Esophagus mucosa (tissue), 1 donor: ENCODE results near the gene MRPL58. TPM values are rescaled to one million over a fixed set of nuclear protein-coding genes. Genes with fewer than 3 reads are reported as not detected.
A peak's percentile ranks its signal among the peaks of the same experiment; 100 is the strongest.

ENCODE experiments used
- ATAC-seq: fragments of 200-7000 bp; cut with Tn5 transposase; one replicate; pipeline ENCODE4 v1.9.1; 2020
- total RNA-seq: library from RNA; stranded (reverse); gene quantifications from one replicate; pipeline ENCODE4 v1.2.4, GENCODE V29; 2023
- donor health status: DM: yes; HTN: yes; CAD: no.

MRPL58 gene
- total RNA-seq, 1 donor from 2014 or later, result 47.8 TPM

DNA sequence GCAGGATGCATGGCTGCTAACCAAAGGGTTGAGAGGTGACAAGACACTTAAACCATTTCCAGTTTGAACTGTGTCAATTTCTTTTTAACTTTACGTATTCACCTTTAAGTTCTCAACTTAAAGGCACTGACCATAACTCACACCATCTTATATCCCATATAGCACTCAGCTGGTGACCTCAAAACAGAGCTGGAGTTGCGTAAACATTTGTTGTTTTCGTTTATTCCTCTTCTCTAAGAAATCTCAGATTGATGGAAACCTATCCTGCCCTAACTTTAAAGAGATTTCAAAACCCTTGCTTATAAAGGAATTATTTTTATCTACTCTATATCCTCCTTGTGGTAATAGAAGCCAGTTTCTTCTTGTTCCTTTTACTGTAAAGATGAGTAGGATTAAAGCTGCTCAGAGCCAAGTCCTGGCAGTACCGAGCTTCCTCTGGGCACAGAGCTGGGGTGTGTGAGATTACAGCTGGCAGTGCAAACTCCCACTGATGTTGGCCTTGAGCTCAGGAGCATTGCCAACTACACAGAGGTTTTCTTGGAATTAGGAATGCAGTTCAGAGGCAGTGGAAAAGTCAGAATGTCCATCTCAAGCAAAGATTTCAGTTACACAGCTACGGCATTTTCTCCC, 35.9 kb downstream of the MRPL58 start:
- ATAC-seq, result no peak

DNA sequence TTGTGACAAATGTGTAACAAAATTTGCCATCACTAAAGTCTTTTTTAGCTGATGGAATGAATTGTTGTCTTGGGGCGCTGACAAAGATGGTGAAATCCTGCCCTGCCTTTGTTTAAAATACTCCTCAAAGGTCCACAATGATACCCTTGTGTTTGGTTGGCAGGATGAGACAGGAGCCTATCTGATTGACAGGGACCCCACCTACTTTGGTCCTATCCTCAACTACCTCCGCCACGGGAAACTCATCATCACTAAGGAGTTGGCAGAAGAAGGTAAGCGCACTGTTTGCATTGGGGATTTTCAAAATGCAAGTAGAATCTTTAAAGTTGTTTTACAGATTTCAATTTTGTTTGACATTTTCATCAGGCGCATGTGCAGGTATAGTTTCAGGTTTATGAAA, 36.6 kb downstream of the MRPL58 start:
- no peak for ATAC-seq

DNA sequence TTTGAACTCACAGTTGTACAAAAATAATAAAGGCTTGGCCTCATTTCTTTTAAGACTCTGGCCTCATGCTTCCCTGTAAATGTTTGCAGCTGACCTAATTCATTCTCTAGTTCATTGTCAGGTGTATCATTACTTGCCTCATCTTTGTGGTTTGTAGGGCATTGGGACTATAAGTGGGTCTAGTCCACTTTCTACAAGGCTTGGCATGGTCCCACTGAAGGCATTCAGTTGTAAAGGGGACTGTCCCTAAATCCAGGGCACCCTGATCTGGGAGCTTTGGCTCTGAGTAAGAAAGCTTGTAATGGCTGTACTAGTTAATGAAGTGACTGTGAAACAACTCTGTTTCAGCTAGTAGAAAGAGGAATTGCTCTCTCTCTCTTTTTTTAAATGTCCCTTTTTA, 37.2 kb downstream of the MRPL58 start:
- ATAC-seq, result no peak

DNA sequence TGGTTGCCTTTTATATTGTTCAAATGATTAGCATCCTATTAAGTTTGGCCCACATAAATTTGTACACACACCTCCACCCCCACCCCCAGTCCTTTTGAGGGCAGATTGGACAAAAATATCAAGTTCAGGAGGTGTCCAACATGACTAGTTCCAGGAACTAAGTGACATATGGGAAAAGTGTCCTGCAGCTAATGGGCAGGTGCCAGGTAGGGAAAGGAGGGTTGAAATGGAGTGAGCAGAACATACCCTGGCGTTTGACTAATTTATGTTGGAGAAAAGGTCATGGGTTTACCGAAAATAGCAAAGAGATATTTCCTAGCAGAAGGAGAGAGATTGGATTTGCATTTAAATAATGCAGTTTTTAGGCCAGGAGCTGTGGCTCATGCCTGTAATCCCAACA, 39.5 kb downstream of the MRPL58 start:
- ATAC-seq, result no peak

DNA sequence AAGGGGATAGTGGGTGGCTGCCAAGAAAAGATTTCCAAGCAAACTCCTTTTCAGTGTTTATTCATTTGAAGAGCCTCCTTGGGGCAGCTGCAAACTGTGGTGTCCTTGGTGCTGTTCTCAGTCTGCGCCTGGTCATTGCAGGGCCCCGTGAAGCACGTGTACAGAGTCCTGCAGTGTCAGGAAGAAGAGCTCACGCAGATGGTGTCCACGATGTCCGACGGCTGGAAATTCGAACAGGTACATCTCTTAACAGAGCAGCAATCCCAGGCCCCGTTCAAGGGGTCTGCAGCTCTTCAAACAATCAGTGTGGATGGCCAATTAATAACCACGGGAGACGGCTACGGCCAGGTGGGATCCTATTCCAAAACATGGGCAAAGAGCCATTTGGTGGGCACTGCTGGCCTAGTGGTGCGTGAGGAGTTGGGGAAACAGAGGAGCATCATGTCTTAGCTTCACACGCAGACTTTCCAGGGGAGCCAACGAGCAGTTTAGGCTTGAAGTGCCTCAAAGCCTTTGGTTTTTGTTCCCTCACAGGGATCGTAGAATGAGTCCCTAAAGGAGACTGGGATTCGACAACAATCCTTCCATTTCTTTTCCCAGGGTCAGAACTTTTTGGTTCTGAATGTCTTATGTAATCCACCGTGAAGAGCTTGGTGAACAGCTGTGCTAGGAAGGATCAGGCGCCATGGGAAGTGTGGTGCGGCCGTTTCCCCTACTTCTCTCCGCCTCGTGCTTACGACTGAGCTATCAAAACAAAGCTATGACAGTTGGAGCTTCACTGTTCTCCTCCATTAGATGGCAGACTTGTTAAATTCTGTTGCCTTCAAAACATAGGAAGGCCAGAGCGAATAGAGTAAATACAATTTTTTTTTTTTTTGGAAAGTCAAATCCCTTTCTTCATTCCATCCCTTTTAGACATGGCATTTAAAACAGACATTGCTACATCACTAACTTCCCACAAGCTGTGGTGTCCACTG, 47.2 kb downstream of the MRPL58 start:
- ATAC-seq, result peak; percentile 59

DNA sequence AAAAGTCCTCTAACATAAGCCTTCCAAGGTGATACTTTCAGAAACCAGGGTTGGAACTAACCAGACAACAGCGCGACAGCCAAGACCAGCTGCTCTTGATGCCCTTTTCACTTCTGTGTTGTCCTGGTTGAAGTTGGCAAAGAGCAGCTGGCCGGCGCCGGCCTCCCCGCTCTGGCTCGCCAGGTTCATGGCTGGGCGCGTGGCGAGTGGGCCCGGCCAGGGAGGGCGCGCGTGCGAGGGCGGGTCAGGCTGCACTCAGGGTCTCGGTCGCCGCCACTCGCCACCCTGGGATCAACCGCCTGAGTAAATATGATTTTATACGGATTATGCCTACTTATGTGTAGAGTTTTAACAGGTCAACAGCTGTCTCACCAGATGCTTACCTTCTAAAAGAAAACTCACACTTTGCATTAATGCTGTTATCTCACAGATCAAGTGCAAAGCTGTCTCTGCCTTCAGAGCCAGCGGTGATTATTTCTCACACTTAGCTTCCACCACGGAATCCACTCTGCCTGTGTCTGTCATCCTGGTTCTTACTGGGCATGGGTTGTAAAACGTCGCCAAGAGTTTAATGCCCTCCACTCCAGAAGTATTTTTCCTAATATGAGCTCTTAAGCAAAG, 48.1 kb downstream of the MRPL58 start:
- peak; percentile 16 for ATAC-seq

DNA sequence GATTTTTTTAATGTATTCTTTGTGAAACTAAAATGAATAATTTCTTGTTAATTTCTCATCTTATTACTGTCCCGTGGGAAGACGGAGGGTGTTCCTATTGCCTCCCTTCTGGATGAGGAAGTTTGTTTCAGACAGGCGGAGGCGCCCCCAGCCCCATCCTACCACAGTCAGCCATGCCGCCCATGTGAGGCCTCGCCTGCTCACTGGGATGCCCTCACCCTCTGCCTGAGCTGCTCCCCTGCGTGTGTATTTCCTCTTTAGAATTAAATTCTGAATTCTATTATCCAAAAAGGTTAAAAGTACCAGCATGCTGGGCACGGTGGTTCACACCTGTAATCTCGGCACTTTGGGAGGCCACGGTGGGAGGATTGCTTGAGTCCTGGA, 48.6 kb downstream of the MRPL58 start:
- ATAC-seq, result no peak

DNA sequence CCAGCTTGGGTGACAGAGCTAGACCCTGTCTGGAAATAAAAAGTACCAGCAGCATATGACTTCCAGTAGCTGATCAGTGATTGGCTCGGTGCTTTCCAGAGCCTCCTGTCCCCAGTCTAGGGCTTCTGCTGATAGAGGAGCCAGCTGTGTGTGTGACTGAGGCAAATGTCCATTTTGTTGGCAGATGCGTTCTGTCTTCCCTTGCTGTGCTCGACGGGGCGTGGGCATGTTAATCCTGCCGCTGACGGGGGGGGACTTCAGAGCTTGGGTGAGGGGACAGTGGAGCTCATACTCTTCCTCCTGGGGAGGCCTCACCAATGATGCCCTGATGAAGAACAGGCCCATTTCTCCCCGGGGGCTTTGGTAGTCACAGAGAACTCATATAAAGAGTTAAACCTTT, 49.1 kb downstream of the MRPL58 start:
- ATAC-seq, result no peak

DNA sequence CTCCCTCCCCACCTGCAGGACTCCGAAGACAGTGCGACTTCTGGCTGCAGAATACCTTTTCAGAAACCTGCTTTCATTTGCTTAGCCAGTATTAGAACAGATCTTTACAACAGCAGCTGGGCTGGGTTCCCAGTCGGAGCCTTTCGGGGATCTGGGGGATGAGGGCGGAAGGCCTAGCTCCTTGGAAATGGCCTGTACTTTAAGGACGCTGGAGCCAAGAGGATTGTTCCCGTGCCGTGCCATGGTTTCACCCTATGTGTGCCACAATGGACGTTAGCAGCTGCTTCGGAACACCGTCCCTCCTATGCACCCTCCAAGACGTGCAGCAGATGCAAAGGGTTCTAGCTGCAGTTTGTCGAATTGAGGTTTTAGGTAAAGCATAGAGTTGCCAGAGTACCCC, 50.7 kb downstream of the MRPL58 start:
- ATAC-seq, result no peak

DNA sequence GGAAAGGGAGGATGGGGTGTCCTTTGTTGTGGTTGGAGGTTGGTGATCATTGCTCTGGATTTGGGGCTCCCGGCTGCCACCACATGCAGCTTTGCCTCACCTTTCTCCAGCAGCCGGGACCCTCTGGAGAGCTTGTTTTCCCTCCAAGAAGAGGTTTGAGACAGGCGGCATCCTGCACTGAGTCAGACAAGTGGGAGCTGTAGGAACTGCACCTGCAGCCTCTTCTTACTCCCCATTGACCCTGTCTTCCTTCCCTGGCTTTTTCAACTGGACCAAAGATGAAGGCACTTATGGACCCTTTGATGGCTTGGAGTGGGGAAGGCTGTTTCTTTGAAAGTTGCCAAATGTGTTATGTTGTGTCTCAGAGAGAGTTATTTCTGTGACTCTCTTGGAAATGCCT, 51.2 kb downstream of the MRPL58 start:
- no peak for ATAC-seq

DNA sequence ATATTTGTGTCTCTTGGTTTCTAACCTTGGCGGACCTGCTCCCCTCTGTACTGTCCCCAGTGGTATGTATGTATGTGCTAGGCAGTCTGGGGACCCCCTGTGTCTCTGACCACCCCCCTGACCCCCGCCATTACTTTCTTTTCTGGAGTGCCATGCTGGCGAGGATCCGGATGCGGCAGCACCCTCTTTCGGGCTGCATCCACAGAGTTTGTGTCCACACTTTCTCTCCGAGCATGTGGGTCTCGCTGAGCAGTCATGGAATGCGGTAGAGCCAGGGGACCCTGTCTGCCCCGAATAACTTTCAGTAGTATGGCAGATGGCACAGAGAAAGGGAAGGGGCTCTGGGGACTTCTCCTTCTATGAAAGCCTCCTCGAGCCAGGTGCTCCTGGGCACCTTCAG, 51.6 kb downstream of the MRPL58 start:
- no peak for ATAC-seq

DNA sequence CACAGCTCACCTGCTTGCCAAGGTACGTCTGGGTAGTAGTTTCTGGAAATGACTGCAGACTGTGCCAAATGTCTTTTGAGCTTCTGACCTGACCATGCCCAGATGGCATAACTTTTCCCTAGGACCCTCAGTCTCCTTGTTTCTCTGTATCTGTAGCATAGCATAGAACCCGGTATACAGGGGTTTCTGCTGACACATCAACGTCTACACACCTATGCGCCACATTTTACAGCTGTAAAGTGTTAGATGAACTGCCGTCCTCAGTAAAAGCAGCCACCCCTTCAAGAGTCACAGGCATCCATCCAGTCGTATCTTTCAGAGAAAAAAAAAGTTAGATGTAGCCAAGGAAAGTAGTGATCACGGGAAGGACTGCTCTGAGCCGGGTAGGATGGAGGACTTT, 52.0 kb downstream of the MRPL58 start:
- no peak for ATAC-seq

DNA sequence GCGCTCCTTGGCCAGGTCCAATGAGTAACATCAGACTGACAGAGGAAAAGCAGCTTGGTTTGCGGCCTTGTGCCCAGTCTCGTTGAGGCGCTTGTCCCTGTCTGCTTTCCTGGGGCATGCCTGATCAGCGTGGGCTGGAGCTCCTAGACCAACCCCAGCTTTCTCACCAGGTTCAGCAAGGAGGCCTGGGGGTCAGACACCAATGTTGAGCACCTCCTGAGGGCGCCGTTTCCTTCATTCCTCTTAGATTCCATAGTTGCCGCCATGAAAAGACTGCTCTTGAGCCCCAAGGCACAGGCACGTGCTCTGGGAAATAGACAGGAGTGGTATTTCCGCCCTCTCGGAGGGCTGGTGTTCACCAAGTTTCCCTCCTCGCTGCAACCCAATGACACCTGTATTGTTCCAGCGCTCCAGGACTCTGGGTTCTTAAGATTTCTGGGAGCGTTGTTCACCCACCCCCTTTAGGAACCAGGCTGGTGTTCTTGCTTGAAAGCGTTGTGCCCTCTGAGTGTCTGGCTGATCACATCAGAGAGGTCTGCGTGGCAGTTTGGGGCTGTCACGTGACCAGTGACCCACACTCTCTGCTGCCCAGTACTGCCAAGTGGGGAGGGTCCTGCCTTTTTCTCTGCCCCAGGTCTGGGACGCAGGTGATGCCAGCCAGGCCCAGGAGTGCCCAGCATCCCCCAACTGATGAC, 52.5 kb downstream of the MRPL58 start:
- ATAC-seq, result no peak

DNA sequence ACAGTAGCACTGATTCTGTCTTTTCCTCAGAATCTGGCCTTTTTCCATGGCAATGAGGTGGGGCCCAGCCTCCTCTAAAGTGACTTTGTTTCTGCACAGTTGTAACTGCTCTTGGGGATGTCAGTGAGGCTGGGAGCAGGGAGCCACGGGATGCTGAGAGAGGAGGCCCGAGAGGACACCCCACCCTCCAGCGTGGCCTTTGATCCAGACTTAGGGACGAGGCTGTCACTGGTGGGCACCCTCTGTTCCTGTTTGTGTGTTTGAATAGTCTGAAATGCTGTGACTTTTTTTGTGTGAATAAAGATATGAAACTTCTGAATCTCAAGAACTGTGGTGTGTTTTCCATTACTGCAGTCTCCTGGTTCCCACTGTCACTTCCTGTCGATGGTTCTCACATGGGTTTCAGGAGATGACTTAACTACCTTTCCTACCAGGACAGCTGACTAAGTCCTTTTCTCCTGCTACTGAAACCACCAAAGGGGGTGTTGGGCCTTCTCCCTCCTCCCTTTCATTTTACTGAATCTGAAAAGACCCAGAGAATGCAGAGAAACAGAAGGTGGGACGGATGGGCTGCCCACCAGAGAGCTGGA, 53.2 kb downstream of the MRPL58 start:
- no peak for ATAC-seq

DNA sequence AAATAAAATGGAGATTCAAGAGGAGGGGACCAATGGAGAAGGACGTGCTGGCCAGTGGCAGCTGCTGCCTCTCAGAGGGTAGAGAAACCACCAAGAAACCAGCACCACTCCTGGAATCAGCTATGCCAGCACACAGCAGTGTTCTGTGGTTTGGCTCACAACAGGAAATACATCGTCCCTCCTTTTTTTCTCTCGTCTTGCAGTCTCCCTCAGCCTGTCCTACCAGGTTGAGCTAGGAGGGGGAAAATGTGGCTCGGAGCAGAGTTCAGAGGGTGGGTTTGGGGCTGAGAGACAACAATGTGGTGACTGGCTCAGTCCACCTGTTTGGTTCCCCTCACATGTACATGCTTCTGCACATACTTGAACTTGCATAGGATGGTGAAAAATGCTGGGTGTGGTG, 55.4 kb downstream of the MRPL58 start:
- no peak for ATAC-seq

DNA sequence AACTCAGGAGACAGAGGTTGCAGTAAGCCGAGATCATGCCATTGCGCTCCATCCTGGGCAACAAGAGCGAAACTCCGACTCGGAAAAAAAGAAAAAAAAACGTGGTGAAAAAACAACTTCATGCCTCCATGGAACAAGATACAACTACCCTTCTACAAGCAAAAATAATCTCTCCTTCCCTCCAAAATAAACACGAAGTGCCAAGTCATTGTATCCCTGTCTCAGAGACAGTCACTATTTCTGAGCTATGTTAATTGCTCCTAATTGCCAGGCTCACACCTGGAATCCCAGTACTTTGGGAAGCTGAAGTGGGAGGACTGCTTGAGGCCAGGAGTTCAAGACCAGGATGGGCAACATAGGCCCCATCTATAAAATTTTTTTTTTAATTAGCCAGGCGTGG, 56.3 kb downstream of the MRPL58 start:
- no peak for ATAC-seq

DNA sequence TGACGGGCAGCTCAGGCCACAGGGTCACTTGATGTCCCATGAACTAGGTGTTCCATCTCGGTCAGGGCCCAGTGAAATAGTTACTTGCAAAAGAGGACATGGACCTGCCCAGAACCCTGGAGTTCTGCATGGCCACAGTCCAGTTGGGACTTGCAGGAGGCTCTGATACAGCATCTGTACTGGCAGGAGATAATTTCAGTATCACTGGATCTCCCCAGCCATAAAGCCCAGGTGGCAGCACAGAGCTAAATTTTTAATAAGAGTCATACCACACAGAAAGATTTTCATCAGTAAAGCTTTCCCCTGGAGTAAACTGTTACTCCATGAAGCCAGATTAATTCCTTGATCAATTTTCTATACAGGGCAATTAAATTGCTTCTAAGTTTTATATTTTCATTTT, 57.3 kb downstream of the MRPL58 start:
- ATAC-seq, result peak; percentile 41

Other genes starting within 250 kb of the MRPL58 start
- gene NAT9, start 236.3 kb upstream of the MRPL58 start, total RNA-seq, result 14.6 TPM
- not detected for gene GRIN2C, start 152.8 kb upstream of the MRPL58 start, total RNA-seq
- gene FDXR, start 139.7 kb upstream of the MRPL58 start, total RNA-seq, result 31.5 TPM
- 1.4 TPM for gene FADS6, start 119.0 kb upstream of the MRPL58 start, total RNA-seq
- gene USH1G, start 89.4 kb upstream of the MRPL58 start, total RNA-seq, result 6.4 TPM
- 0.36 TPM for gene OTOP2, start 88.4 kb upstream of the MRPL58 start, total RNA-seq
- gene OTOP3, start 76.8 kb upstream of the MRPL58 start, total RNA-seq, result 14.7 TPM
- 3.1 TPM for gene HID1, start 39.9 kb upstream of the MRPL58 start, total RNA-seq
- 2.7 TPM for gene CDR2L, start 25.0 kb upstream of the MRPL58 start, total RNA-seq
- 314 TPM for gene ATP5PD, start 34.3 kb downstream of the MRPL58 start, total RNA-seq
- gene KCTD2, start 34.6 kb downstream of the MRPL58 start, total RNA-seq, result 13.2 TPM
- gene SLC16A5, start 75.3 kb downstream of the MRPL58 start, total RNA-seq, result 13.9 TPM
- 6.3 TPM for gene ARMC7, start 97.3 kb downstream of the MRPL58 start, total RNA-seq
- gene NT5C, start 119.1 kb downstream of the MRPL58 start, total RNA-seq, result 66.6 TPM
- 328 TPM for gene JPT1, start 141.8 kb downstream of the MRPL58 start, total RNA-seq
- gene SUMO2, start 170.3 kb downstream of the MRPL58 start, total RNA-seq, result 317 TPM
- 43.0 TPM for gene NUP85, start 193.0 kb downstream of the MRPL58 start, total RNA-seq
- gene GGA3, start 248.9 kb downstream of the MRPL58 start, total RNA-seq, result 20.6 TPM
- gene MRPS7, start 249.2 kb downstream of the MRPL58 start, total RNA-seq, result 59.1 TPM